Mucosa of descending colon (tissue), 3 donors: ENCODE measurements around the gene SEPTIN11. TPM values are rescaled to one million over a fixed set of nuclear protein-coding genes. Genes with fewer than 3 reads are reported as not detected.
A peak's percentile ranks its signal among the peaks of the same experiment; 100 is the strongest.
"Not testable (repeated sequence)": the region's sequence is repeated elsewhere in the genome, so short reads cannot be mapped to it uniquely, and the experiment has no call there.

Source experiments
- ATAC-seq: fragments of 200-7000 bp; cut with Tn5 transposase; one replicate; pipeline ENCODE4 v1.9.1; 2020; ENCODE audit warnings: mild to moderate bottlenecking, moderate library complexity
- DNase-seq, 3 donors: peaks; one replicate each; pipeline ENCODE4 v3.0.0-alpha.2; 2020
- H3K36me3 ChIP-seq: fragments of 200-600 bp; one replicate; pipeline ENCODE4 v1.8.0; 2021; ENCODE audit warnings: low read depth, mild to moderate bottlenecking
- H3K4me1 ChIP-seq: fragments of 200-600 bp; one replicate; pipeline ENCODE4 v1.8.0; 2021; ENCODE audit warnings: low read depth, mild to moderate bottlenecking
- H3K4me3 ChIP-seq: fragments of 200-600 bp; one replicate; pipeline ENCODE4 v1.8.0; 2021; ENCODE audit warnings: mild to moderate bottlenecking
- H3K9me3 ChIP-seq: fragments of 200-600 bp; one replicate; pipeline ENCODE4 v1.8.0; 2021; ENCODE audit warnings: mild to moderate bottlenecking
- intact Hi-C, 2 donors: fragments of 100-400 bp; cut with DNase I in 1 of 2; cut with micrococcal nuclease in 1 of 2; formaldehyde crosslinking; loops; one replicate each; pipeline versions ENCODE4 v1.11.0 to v1.11.1; 2022; cut with DNase I, micrococcal nuclease
- total RNA-seq, 3 donors: library from RNA; stranded (reverse); fragmentation: NEBNext Ultra II Directional in 2 of 3; extraction: Animal tissue kit (Norgen Biotek cat#: 25700) in 2 of 3; gene quantifications; one replicate each; pipeline versions ENCODE4 v1.2.1 to v1.2.4, GENCODE V29; 2021 to 2023
- TF ChIP-seq, protein P1 (sequence below): fragments of 200-600 bp; IDR thresholded peaks from one replicate; pipeline ENCODE4 v1.8.0; 2022; ENCODE audit warnings: antibody characterized with exemption, mild to moderate bottlenecking
- donor health status: DM: no; HTN: no; CAD: no; lungs with moderate emphysema.
- donor health status: DM: no; HTN: no; CAD: no.
- donor health status: DM: no; HTN: yes; CAD: no.

The SEPTIN11 gene
- total RNA-seq, 3 donors from 2014 or later, result 73.0 to 117 (median 109) TPM

GRCh38 chr4:76958891-76959290, 9.3 kb downstream of the SEPTIN11 start:
- intact Hi-C loops, result no loop called here
- TF ChIP-seq, protein P1, sequence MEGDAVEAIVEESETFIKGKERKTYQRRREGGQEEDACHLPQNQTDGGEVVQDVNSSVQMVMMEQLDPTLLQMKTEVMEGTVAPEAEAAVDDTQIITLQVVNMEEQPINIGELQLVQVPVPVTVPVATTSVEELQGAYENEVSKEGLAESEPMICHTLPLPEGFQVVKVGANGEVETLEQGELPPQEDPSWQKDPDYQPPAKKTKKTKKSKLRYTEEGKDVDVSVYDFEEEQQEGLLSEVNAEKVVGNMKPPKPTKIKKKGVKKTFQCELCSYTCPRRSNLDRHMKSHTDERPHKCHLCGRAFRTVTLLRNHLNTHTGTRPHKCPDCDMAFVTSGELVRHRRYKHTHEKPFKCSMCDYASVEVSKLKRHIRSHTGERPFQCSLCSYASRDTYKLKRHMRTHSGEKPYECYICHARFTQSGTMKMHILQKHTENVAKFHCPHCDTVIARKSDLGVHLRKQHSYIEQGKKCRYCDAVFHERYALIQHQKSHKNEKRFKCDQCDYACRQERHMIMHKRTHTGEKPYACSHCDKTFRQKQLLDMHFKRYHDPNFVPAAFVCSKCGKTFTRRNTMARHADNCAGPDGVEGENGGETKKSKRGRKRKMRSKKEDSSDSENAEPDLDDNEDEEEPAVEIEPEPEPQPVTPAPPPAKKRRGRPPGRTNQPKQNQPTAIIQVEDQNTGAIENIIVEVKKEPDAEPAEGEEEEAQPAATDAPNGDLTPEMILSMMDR, result no peak
- Histone ChIP-seq H3K9me3 (no peaks in the 10 kb centered on the region), H3K4me1 (peaks cover 25% of the 10 kb centered on the region), H3K36me3 (no peaks in the 10 kb centered on the region), H3K4me3 (no peak overlapping the region)
- ATAC-seq (no peak), DNase-seq (no peak)

- Histone ChIP-seq H3K36me3 (no peaks in the 10 kb centered on the region), H3K4me1 (peaks cover 25% of the 10 kb centered on the region), H3K4me3 (no peak overlapping the region), H3K9me3 (no peaks in the 10 kb centered on the region)
- TF ChIP-seq, protein P1, result no peak
- DNase-seq (no peak), ATAC-seq (peak; percentile 52)
- intact Hi-C loops, result no loop called here
Measured at GRCh38 chr4:76960014-76960413, 10.5 kb downstream of the SEPTIN11 start.

DNA sequence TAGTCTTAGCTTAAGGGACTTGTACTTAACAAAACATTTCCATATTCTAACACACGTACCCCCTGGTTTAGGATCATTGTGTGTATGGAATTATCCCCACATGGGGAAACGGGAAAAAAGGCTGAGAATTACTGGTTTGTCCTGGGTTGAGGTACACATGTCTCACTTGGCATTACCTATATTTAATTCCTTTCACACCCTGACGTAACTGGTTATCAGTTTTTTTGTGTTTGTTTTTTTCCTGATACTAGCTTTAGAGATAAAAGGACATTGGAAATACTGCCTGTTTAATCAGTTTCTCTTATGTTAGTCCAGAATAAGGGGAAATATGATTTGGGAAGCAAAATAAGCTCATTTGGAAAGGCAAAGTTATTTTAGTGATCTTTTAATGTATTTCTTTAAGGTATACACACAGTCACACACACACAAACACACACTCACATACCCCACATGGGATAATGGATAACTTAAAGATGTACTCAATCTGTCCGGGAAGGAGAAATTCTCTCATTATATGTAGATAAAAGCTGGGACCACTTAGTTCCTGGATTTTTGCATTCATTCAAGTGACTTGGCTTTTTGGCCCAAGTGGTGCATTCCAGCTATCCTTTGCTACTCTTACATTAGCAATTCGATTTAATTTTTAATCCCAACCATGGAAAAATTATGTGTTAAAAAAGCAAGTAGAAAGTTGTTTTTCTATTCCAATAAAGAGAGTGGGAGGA, 13.0 kb downstream of the SEPTIN11 start:
- no peaks in the 10 kb centered on the region for H3K36me3 ChIP-seq
- ATAC-seq, result no peak
- H3K4me3 ChIP-seq, result no peak overlapping the region

DNA sequence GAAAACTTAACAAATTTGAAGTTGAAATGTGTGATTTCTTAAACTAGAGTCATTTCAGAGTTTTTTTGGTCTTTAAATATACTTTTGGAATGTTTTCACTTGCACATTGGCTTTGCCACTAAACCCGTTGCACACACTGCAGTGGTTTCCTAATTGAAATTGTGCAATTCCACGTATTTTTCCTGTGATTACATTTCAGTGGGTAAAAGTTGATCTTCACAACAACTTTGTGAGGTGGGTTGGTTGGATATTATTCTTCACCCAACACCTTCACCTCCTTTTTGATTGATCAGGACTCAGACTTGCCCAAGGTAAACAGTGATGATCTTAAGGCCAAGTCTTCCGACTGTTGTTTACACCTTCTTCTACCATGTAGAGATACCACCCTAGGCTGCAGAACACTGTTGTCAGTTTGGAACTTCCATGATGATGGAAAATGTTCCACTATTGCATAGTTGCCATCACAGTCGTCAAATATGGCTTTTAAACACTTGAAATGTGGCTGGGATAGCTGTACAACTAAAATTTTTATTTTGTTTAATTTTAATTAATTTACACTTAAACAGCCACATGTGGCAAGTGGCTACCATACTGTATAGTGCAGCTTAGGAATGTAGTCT, 13.7 kb downstream of the SEPTIN11 start:
- DNase-seq, result no peak
- H3K4me3 ChIP-seq, result no peak overlapping the region
- ATAC-seq, result no peak
- peaks cover 14% of the 10 kb centered on the region for H3K4me1 ChIP-seq
- no peaks in the 10 kb centered on the region for H3K36me3 ChIP-seq
- H3K9me3 ChIP-seq, result no peaks in the 10 kb centered on the region
- TF ChIP-seq, protein P1, result no peak
- intact Hi-C loops, result no loop called here

More for the DNA sequence above, 13.0 kb downstream of the SEPTIN11 start:
- intact Hi-C loops, result no loop called here
- H3K9me3 ChIP-seq, result no peaks in the 10 kb centered on the region
- TF ChIP-seq, protein P1, result no peak
- H3K4me1 ChIP-seq, result peaks cover 19% of the 10 kb centered on the region
- no peak for DNase-seq

DNA sequence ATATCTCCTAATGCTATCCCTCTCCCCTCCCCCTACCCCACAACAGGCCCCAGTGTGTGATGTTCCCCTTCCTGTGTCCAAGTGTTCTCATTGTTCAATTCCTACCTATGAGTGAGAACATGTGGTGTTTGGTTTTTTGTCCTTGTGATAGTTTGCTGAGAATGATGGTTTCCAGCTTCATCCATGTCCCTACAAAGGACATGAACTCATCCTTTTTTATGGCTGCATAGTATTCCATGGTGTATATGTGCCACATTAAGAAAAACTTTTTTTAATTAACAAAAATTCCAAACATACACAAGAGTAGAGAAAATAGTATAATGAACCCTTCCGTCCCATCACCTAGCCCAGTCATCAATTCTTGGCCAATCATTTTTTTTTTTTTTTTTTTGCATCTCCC, 14.4 kb downstream of the SEPTIN11 start:
- H3K9me3 ChIP-seq, DNase-seq, H3K36me3 ChIP-seq, ATAC-seq, intact Hi-C loops, H3K4me3 ChIP-seq: not testable (repeated sequence)
- peaks cover 14% of the 10 kb centered on the region for H3K4me1 ChIP-seq

DNA sequence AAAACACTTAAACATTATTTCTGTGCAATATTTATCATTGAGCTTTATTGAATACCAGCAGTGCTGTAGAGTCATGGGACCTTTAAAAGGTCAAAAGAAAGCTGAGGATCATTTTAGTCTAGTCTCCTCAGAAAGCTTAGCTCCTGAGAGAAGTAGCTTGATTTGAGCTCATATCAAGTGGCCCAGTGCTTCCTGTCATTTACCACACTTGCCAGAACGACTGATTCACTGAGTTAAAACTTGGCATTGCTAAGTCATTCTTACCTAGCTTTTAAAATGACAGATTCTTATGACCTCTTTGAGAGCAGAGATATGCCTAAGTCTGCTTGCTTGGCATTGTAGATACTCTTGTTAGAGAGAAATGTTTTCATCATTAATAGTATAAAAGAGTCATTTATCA, 15.2 kb downstream of the SEPTIN11 start:
- ATAC-seq (no peak), DNase-seq (no peak)
- no peaks in the 10 kb centered on the region for H3K9me3 ChIP-seq
- TF ChIP-seq, protein P1, result no peak
- no peaks in the 10 kb centered on the region for H3K36me3 ChIP-seq
- no peak overlapping the region for H3K4me3 ChIP-seq
- H3K4me1 ChIP-seq, result peaks cover 12% of the 10 kb centered on the region
- intact Hi-C loops, result no loop called here
